Smooth muscle cell (in vitro differentiated cells): ENCODE results near the gene BPIFB6. TPM values are rescaled to one million over a fixed set of nuclear protein-coding genes. Genes with fewer than 3 reads are reported as not detected.

ENCODE experiments used
- DNase-seq: peaks from one replicate; lab custom pipeline; 2025; ENCODE audit not compliant: unreplicated experiment; lab: John Stamatoyannopoulos, UW
- H2AFZ ChIP-seq: fragments of 200-600 bp; sonication (generic); 2 replicates; pipeline ENCODE4 v1.6.0; 2016; ENCODE audit warnings: antibody characterized with exemption, low read depth, mild to moderate bottlenecking
- H3F3A ChIP-seq: fragments of 200-600 bp; sonication (generic); 2 replicates; pipeline ENCODE4 v1.6.0; 2017; ENCODE audit warnings: antibody characterized with exemption, low read depth
- H3K27ac ChIP-seq: fragments of 200-600 bp; sonication (generic); 2 replicates; pipeline ENCODE4 v1.5.1; 2016; ENCODE audit warnings: low read depth, mild to moderate bottlenecking
- H3K27me3 ChIP-seq: fragments of 200-600 bp; sonication (generic); 2 replicates; pipeline ENCODE4 v1.6.1; 2016; ENCODE audit warnings: low read depth, mild to moderate bottlenecking
- H3K36me3 ChIP-seq: fragments of 200-600 bp; sonication (generic); 2 replicates; pipeline ENCODE4 v1.5.1; 2016; ENCODE audit warnings: low read depth
- H3K4me1 ChIP-seq: fragments of 200-600 bp; sonication (generic); 2 replicates; pipeline ENCODE4 v1.5.1; 2016; ENCODE audit warnings: low read depth
- H3K4me2 ChIP-seq: fragments of 200-600 bp; sonication (generic); 2 replicates; pipeline ENCODE4 v1.6.0; 2016; ENCODE audit warnings: mild to moderate bottlenecking
- H3K4me3 ChIP-seq: fragments of 200-600 bp; sonication (generic); 2 replicates; pipeline ENCODE4 v1.5.1; 2016; ENCODE audit warnings: mild to moderate bottlenecking
- H3K79me2 ChIP-seq: fragments of 200-600 bp; sonication (generic); 2 replicates; pipeline ENCODE4 v1.6.0; 2016; ENCODE audit warnings: low read depth, mild to moderate bottlenecking
- H3K9ac ChIP-seq: fragments of 200-600 bp; sonication (generic); 2 replicates; pipeline ENCODE4 v1.6.0; 2016; ENCODE audit warnings: low read depth
- H3K9me3 ChIP-seq: fragments of 200-600 bp; sonication (generic); replicated peaks from 2 replicates; pipeline ENCODE4 v1.5.1; 2016; ENCODE audit warnings: low read depth
- H4K20me1 ChIP-seq: fragments of 200-600 bp; sonication (generic); 2 replicates; pipeline ENCODE4 v1.6.0; 2016; ENCODE audit warnings: low read depth
- CTCF ChIP-seq: fragments of 200-600 bp; sonication (generic); IDR thresholded peaks from 2 replicates; pipeline ENCODE4 v1.5.1; 2017; ENCODE audit warnings: borderline replicate concordance, mild to moderate bottlenecking, antibody characterized with exemption; ENCODE audit not compliant: insufficient read depth, poor library complexity, severe bottlenecking
- WGBS: methylation state at CpG from one replicate; pipeline ENCODE4 v1.1.7; 2016; ENCODE audit warnings: low lambda C conversion rate; 5-methylcytosine and 5-hydroxymethylcytosine counted together
- polyA plus RNA-seq: library from polyadenylated mRNA; unstranded; fragments of >200 nt; fragmentation: Nextera tagmentation; extraction: Ambion mirVana; gene quantifications from 2 replicates; pipeline ENCODE4 v1.2.1, GENCODE V29; 2016
- total RNA-seq: library from RNA; depleted of rRNA; stranded (reverse); fragments of >200 nt; gene quantifications from 2 replicates; pipeline ENCODE4 v1.2.3, GENCODE V29; 2014

BPIFB6 gene
- total and polyA plus RNA-seq, 2 experiments from 2014 or later, result not detected

- Histone ChIP-seq H3K9me3 (no peaks in the 10 kb centered on the region), H3K27me3 (peaks cover 27% of the 10 kb centered on the region), H4K20me1 (no peaks in the 10 kb centered on the region), H3K4me3 (no peak overlapping the region), H3K27ac (no peak overlapping the region), H3K36me3 (no peaks in the 10 kb centered on the region), H3K4me2 (no peak overlapping the region), H3F3A (no peaks in the 10 kb centered on the region), H3K4me1 (no peaks in the 10 kb centered on the region), H3K9ac (no peak overlapping the region), H3K79me2 (no peaks in the 10 kb centered on the region), H2AFZ (no peak overlapping the region)
- 92% methylated on average over 23 of the region's 23 CpGs for WGBS
- DNase-seq, result no peak
- no peak for TF ChIP-seq CTCF
These were observed 11.8 kb upstream of the BPIFB6 start for GRCh38 chr20:33019465-33020277.

DNA sequence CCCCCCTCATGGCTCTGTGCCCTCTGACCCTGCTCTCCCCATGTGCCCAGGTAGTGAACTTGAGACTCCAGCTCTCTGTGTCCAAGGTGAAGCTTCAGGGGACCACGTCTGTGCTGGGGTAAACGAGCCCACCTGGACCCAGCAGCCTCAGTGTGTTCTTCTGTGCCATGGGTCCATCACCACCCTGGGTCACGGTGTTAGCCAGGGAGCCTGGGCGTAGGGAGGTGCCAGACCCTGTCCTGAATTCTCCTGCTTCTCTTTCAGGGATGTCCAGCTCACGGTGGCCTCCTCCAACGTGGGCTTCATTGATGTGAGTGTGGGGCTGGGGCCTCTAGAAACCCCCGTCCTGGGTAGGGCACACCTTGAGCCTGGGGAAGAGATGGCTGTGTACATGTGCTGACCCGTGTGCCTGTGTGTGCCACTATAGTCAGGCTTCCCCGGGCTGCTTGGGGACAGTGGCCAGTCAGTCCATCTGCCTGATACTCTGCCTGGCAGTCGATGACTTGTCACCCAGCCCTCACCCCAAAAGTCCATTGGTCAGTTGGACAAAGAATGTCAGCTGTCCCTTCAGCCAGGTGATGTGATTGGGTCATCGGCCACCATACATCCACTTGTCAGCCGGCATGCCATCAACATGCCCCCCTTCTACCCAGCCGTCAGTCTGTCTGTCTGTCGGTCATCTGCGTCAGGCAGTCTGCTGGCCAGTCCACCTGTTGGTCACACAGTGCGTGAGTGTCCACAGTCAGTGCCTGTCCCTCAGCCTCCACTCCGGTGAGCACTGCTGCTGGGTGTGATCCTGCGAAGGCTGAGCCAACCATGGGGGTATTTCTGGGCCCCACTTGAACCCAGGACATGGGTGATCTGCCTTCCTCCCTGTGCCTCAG lies 10.9 kb upstream of the BPIFB6 start:
- TF ChIP-seq CTCF, result no peak
- Histone ChIP-seq H3K4me1 (no peaks in the 10 kb centered on the region), H3K9ac (no peak overlapping the region), H2AFZ (no peak overlapping the region), H3K4me2 (no peak overlapping the region), H4K20me1 (no peaks in the 10 kb centered on the region), H3K27me3 (peaks cover 19% of the 10 kb centered on the region), H3K27ac (no peak overlapping the region), H3K4me3 (no peak overlapping the region), H3K9me3 (no peaks in the 10 kb centered on the region), H3K36me3 (no peaks in the 10 kb centered on the region), H3F3A (no peaks in the 10 kb centered on the region), H3K79me2 (no peaks in the 10 kb centered on the region)
- no peak for DNase-seq
- 93% methylated on average over 18 of the region's 18 CpGs for WGBS

- no peak overlapping the region for H3K4me2 ChIP-seq
- H3K9ac ChIP-seq, result no peak overlapping the region
- H3F3A ChIP-seq, result no peaks in the 10 kb centered on the region
- no peak for TF ChIP-seq CTCF
- no peaks in the 10 kb centered on the region for H3K9me3 ChIP-seq
- H3K4me3 ChIP-seq, result no peak overlapping the region
- WGBS, result 89% methylated on average over 3 of the region's 3 CpGs
- no peaks in the 10 kb centered on the region for H3K36me3 ChIP-seq
- H2AFZ ChIP-seq, result no peak overlapping the region
- H3K4me1 ChIP-seq, result no peaks in the 10 kb centered on the region
- H3K27me3 ChIP-seq, result peaks cover 25% of the 10 kb centered on the region
- DNase-seq, result no peak
- H3K27ac ChIP-seq, result no peak overlapping the region
- H3K79me2 ChIP-seq, result no peaks in the 10 kb centered on the region
- no peaks in the 10 kb centered on the region for H4K20me1 ChIP-seq
These were observed 9.6 kb upstream of the BPIFB6 start for GRCh38 chr20:33021879-33022278.
